ENCODE measurements around the gene TAPBPL.

- TF ChIP-seq CTCF (conservative IDR thresholded peaks at IDR 0.05; ENCODE audit: low read depth, low read length) (no peak), MAFK (IDR thresholded peaks at IDR 0.05; ENCODE audit: low read depth, low read length) (no peak), POLR2A (IDR thresholded peaks at IDR 0.05; ENCODE audit: low read depth, low read length) (no peak), MXI1 (IDR thresholded peaks at IDR 0.05; ENCODE audit: borderline replicate concordance, low read depth, low read length) (no peak), RAD21 (IDR thresholded peaks at IDR 0.05; ENCODE audit: low read length) (no peak), RFX5 (IDR thresholded peaks at IDR 0.05; ENCODE audit: low read depth, low read length) (no peak), SMC3 (IDR thresholded peaks at IDR 0.05; ENCODE audit: low read depth, low read length) (no peak), NFE2L2 (IDR thresholded peaks at IDR 0.05; ENCODE audit: low read depth, low read length) (no peak), USF2 (IDR thresholded peaks at IDR 0.05; ENCODE audit: low read depth, low read length) (no peak), RCOR1 (IDR thresholded peaks at IDR 0.05; ENCODE audit: insufficient replicate concordance, low read length) (no peak), CEBPB (IDR thresholded peaks at IDR 0.05; ENCODE audit: low read depth, low read length) (no peak)
Measured at GRCh38 chr12:6438345-6438744, 13.5 kb upstream of the TAPBPL start.
